GM19455 (cell line): ENCODE measurements around the gene TLK1.

Experiments used
- ATAC-seq: cut with Tn5 transposase; IDR thresholded peaks from one replicate; pipeline ENCODE4 v1.9.1; 2021; ENCODE audit not compliant: unreplicated experiment

TLK1 gene

GRCh38 chr2:171160119-171160955 is at the start of gene TLK1:
TSS of gene TLK1 (minus strand) at chr2:171160893. CDS start at chr2:171160428, 465 bp downstream.
- peak; percentile 54 for ATAC-seq

GRCh38 chr2:171210216-171210863 is 49.6 kb upstream of the TLK1 start:
- no peak for ATAC-seq

- no peak for ATAC-seq
These were observed 48.0 kb upstream of the TLK1 start for GRCh38 chr2:171208657-171209056.

GRCh38 chr2:171206422-171207115 is 45.9 kb upstream of the TLK1 start:
- ATAC-seq: no peak

GRCh38 chr2:171205551-171205950 is 44.9 kb upstream of the TLK1 start:
- ATAC-seq: no peak

- no peak for ATAC-seq
These were observed 41.1 kb upstream of the TLK1 start for GRCh38 chr2:171201767-171202166.

GRCh38 chr2:171201271-171201670 is 40.6 kb upstream of the TLK1 start:
- ATAC-seq: no peak

- no peak for ATAC-seq
These were observed 39.8 kb upstream of the TLK1 start for GRCh38 chr2:171200469-171200868.

- ATAC-seq: no peak
These were observed 30.3 kb upstream of the TLK1 start for GRCh38 chr2:171191021-171191420.

- no peak for ATAC-seq
These were observed 27.1 kb upstream of the TLK1 start for GRCh38 chr2:171187819-171188218.

GRCh38 chr2:171187177-171187576 is 26.5 kb upstream of the TLK1 start:
- no peak for ATAC-seq

GRCh38 chr2:171185941-171186340 is 25.2 kb upstream of the TLK1 start:
- ATAC-seq: no peak

GRCh38 chr2:171185165-171185818 is 24.6 kb upstream of the TLK1 start:
- no peak for ATAC-seq

- ATAC-seq: no peak
These were observed 20.7 kb upstream of the TLK1 start for GRCh38 chr2:171181064-171182049.

- peak; percentile 47 for ATAC-seq
These were observed 19.7 kb upstream of the TLK1 start for GRCh38 chr2:171180229-171180930.

GRCh38 chr2:171178993-171179392 is 18.3 kb upstream of the TLK1 start:
- no peak for ATAC-seq

- no peak for ATAC-seq
These were observed 15.8 kb upstream of the TLK1 start for GRCh38 chr2:171176516-171176915.

GRCh38 chr2:171174075-171174474 is 13.4 kb upstream of the TLK1 start:
- ATAC-seq: no peak

- ATAC-seq: no peak
These were observed 12.4 kb upstream of the TLK1 start for GRCh38 chr2:171173087-171173486.
